ENCODE measurements around the gene ZBTB7A. TPM values are rescaled to one million over a fixed set of nuclear protein-coding genes. Genes with fewer than 3 reads are reported as not detected.

The ZBTB7A gene
- total RNA-seq, 6 donors from 2014 or later = 54.1 to 131 (median 72.6) TPM

DNA sequence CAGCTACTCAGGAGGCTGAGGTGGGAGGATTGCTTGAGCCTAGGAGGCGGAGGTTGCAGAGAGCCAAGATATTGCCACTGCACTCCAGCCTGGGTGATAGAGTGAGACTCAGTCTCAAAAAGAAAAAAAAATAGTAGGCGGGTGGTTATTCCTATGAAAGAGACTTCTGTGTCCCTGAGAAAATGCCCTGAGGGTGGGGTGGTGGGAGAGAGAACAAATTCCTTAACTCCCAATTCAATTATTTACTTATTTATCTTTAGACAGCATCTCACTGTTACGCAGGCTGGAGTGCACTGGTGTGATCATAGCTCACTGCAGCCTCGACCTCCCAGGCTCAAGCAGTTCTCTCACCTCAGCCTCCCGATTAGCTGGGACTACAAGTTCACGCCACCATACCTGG lies 71.1 kb downstream of the ZBTB7A start:
- ATAC-seq (ENCODE audit: low FRiP score in 2 of 2) = no peak
- H3K27ac ChIP-seq = no peak overlapping the region
- no peaks in the 10 kb centered on the region for H3K27me3 ChIP-seq
- TF ChIP-seq POLR2A (IDR thresholded peaks at IDR 0.05) (no peak), POLR2AphosphoS5 (IDR thresholded peaks at IDR 0.05) (no peak), EP300 (IDR thresholded peaks at IDR 0.05) (no peak)
- TF ChIP-seq, protein P1, sequence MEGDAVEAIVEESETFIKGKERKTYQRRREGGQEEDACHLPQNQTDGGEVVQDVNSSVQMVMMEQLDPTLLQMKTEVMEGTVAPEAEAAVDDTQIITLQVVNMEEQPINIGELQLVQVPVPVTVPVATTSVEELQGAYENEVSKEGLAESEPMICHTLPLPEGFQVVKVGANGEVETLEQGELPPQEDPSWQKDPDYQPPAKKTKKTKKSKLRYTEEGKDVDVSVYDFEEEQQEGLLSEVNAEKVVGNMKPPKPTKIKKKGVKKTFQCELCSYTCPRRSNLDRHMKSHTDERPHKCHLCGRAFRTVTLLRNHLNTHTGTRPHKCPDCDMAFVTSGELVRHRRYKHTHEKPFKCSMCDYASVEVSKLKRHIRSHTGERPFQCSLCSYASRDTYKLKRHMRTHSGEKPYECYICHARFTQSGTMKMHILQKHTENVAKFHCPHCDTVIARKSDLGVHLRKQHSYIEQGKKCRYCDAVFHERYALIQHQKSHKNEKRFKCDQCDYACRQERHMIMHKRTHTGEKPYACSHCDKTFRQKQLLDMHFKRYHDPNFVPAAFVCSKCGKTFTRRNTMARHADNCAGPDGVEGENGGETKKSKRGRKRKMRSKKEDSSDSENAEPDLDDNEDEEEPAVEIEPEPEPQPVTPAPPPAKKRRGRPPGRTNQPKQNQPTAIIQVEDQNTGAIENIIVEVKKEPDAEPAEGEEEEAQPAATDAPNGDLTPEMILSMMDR (IDR thresholded peaks at IDR 0.05) = no peak
- no peak overlapping the region for H3K4me3 ChIP-seq
- 84 to 85% methylated on average over 6 of the region's 6 CpGs for WGBS, 2 donors
- H3K9me3 ChIP-seq = no peaks in the 10 kb centered on the region
- no peak for DNase-seq
- H3K4me1 ChIP-seq = no peaks in the 10 kb centered on the region
- H3K36me3 ChIP-seq = no peaks in the 10 kb centered on the region

Other genes with a start within 250 kb of the ZBTB7A start
- 1 to 10 TPM in 1 of 6 donors, under 1 TPM in 2, not detected in 3; 0.11 to 4.2 (median 0.30) TPM for gene ZFR2, start 197.9 kb downstream of the ZBTB7A start, total RNA-seq
- not detected for gene ATCAY, start 186.2 kb downstream of the ZBTB7A start, total RNA-seq
- gene NMRK2, start 133.8 kb downstream of the ZBTB7A start, total RNA-seq = not detected
- 100 to 1,000 TPM in 1 of 6 donors, 10 to 100 TPM in 5; 54.3 to 107 (median 80.6) TPM for gene DAPK3, start 95.8 kb downstream of the ZBTB7A start, total RNA-seq
- gene EEF2, start 81.4 kb downstream of the ZBTB7A start, total RNA-seq = 1,000 to 10,000 TPM; 1,167 to 2,562 (median 1,758) TPM
- gene PIAS4, start 59.2 kb downstream of the ZBTB7A start, total RNA-seq = 10 to 100 TPM; 13.7 to 53.4 (median 21.9) TPM
- gene MAP2K2, start 57.2 kb upstream of the ZBTB7A start, total RNA-seq = 100 to 1,000 TPM in 5 of 6 donors, 10 to 100 TPM in 1; 86.8 to 170 (median 134) TPM
- under 1 TPM in 1 of 6 donors, not detected in 5; 0.14 TPM for gene CREB3L3, start 86.7 kb upstream of the ZBTB7A start, total RNA-seq
- gene SIRT6, start 115.7 kb upstream of the ZBTB7A start, total RNA-seq = 10 to 100 TPM; 20.8 to 55.0 (median 27.8) TPM
- gene ANKRD24, start 115.8 kb upstream of the ZBTB7A start, total RNA-seq = 10 to 100 TPM in 1 of 6 donors, 1 to 10 TPM in 3, under 1 TPM in 2; 0.46 to 10.5 (median 1.3) TPM
- gene EBI3, start 162.6 kb upstream of the ZBTB7A start, total RNA-seq = 1 to 10 TPM; 1.7 to 7.4 (median 2.5) TPM
- gene YJU2, start 180.2 kb upstream of the ZBTB7A start, total RNA-seq = 10 to 100 TPM; 18.8 to 36.6 (median 25.4) TPM
- under 1 TPM in 1 of 6 donors, not detected in 5; 0.98 TPM for gene SHD, start 212.4 kb upstream of the ZBTB7A start, total RNA-seq
- gene TMIGD2, start 235.5 kb upstream of the ZBTB7A start, total RNA-seq = 1 to 10 TPM in 3 of 6 donors, under 1 TPM in 2, not detected in 1; 0.30 to 1.9 (median 1.3) TPM
- gene FSD1, start 237.7 kb upstream of the ZBTB7A start, total RNA-seq = 1 to 10 TPM in 2 of 6 donors, under 1 TPM in 4; 0.54 to 2.1 (median 0.82) TPM

All from upper lobe of left lung (tissue), 6 donors.